T-cell (primary cell): ENCODE measurements around the gene THOC3. TPM values are rescaled to one million over a fixed set of nuclear protein-coding genes. Genes with fewer than 3 reads are reported as not detected.
"Not testable (repeated sequence)": the region's sequence is repeated elsewhere in the genome, so short reads cannot be mapped to it uniquely, and the experiment has no call there.

Source experiments
- ATAC-seq, 4 experiments: fragments of 200-7000 bp in 3 of 4; fragments of 150-1000 bp in 1 of 4; cut with Tn5 transposase; replicated peaks in 1 of 4; 1 replicate in 3 of 4; 2 replicates in 1 of 4; pipeline ENCODE4 v1.10.0; 2021; ENCODE audit warnings: moderate library complexity in 3 of 4, mild to moderate bottlenecking in 2 of 4, moderate number of reproducible peaks in 1 of 4
- CTCF ChIA-PET, 2 donors: fragments of 300-600 bp; sonication (Branson Sonifier 250); formaldehyde crosslinking; loops; one replicate each; lab custom pipeline; 2022; ENCODE audit warnings: antibody characterized with exemption in 2 of 2; lab: Charles Lee
- POLR2A ChIA-PET, 2 donors: fragments of 300-600 bp; sonication (Branson Sonifier 250); formaldehyde crosslinking; loops; one replicate each; lab custom pipeline; 2022; ENCODE audit warnings: antibody characterized with exemption in 2 of 2; lab: Charles Lee
- DNase-seq, 35 experiments: peaks; one replicate each; pipeline versions ENCODE4 v3.0.0 to v3.0.0-alpha.2; 2013 to 2023
- H3K27ac ChIP-seq: one replicate; pipeline ENCODE4 v1.5.1; 2013; ENCODE audit warnings: low read length
- H3K27me3 ChIP-seq, 2 experiments: replicated peaks in 1 of 2; 1 replicate in 1 of 2; 2 replicates in 1 of 2; pipeline versions ENCODE4 v1.6.1 to v1.7.0; 2013; ENCODE audit warnings: low read length in 1 of 2, mixed read lengths in 1 of 2; ENCODE audit not compliant: control insufficient read depth in 2 of 2, insufficient read depth in 2 of 2; ENCODE audit errors: extremely low read depth in 1 of 2
- H3K36me3 ChIP-seq, 2 donors: 1 replicate in 1 of 2; 2 replicates in 1 of 2; pipeline versions ENCODE4 v1.6.1 to v1.7.0; 2013; ENCODE audit warnings: low read length in 1 of 2; ENCODE audit not compliant: control insufficient read depth in 2 of 2, insufficient read depth in 1 of 2; ENCODE audit errors: extremely low read depth in 1 of 2
- H3K4me1 ChIP-seq, 2 experiments: 1 replicate in 1 of 2; 2 replicates in 1 of 2; pipeline versions ENCODE4 v1.6.1 to v1.7.0; 2013; ENCODE audit warnings: low read length in 2 of 2, mixed read lengths in 1 of 2; ENCODE audit not compliant: insufficient read depth in 2 of 2, control insufficient read depth in 1 of 2; ENCODE audit errors: extremely low read depth in 1 of 2
- H3K4me3 ChIP-seq, 2 donors: 1 replicate in 1 of 2; 2 replicates in 1 of 2; pipeline versions ENCODE4 v1.5.1 to v1.7.0; 2013; ENCODE audit warnings: mild to moderate bottlenecking in 2 of 2, low read length in 1 of 2, moderate library complexity in 1 of 2; ENCODE audit not compliant: control insufficient read depth in 1 of 2; ENCODE audit errors: extremely low read depth in 1 of 2
- H3K9me3 ChIP-seq: 2 replicates; pipeline ENCODE4 v1.7.0; 2013
- H3K27ac Mint-ChIP-seq, 2 donors: one replicate each; pipeline ENCODE4 v1.8.0; 2020 to 2021; ENCODE audit warnings: mild to moderate bottlenecking in 2 of 2, mixed read lengths in 2 of 2
- H3K27me3 Mint-ChIP-seq, 2 donors: one replicate each; pipeline ENCODE4 v1.8.0; 2021 to 2022; ENCODE audit warnings: mixed read lengths in 2 of 2
- H3K36me3 Mint-ChIP-seq: one replicate; pipeline ENCODE4 v1.8.0; 2021; ENCODE audit warnings: mixed read lengths
- H3K4me1 Mint-ChIP-seq, 3 donors: one replicate each; pipeline ENCODE4 v1.8.0; 2020 to 2022; ENCODE audit warnings: mixed read lengths in 3 of 3, mild to moderate bottlenecking in 1 of 3
- H3K4me3 Mint-ChIP-seq, 3 donors: one replicate each; pipeline ENCODE4 v1.8.0; 2020 to 2022; ENCODE audit warnings: mild to moderate bottlenecking in 3 of 3, mixed read lengths in 3 of 3, moderate library complexity in 3 of 3
- H3K9me3 Mint-ChIP-seq, 3 donors: one replicate each; pipeline ENCODE4 v1.8.0; 2020 to 2022; ENCODE audit warnings: mixed read lengths in 3 of 3
- WGBS: methylation state at CpG from one replicate; pipeline ENCODE4 v1.1.5; 2013; ENCODE audit warnings: missing lambda C conversion rate; ENCODE audit not compliant: insufficient coverage; 5-methylcytosine and 5-hydroxymethylcytosine counted together
- total RNA-seq, 35 experiments: library from RNA in 6 of 35; stranded (reverse) in 6 of 35; fragments of 120-200 nt in 1 of 35; gene quantifications; one replicate each; pipeline versions ENCODE4 v1.2.1 to v1.2.4 and lab custom pipeline; 2013 to 2026

THOC3 gene
- total RNA-seq, 5 donors from 2014 or later (not counting 1 experiment from before 2014, with no cell fraction given), result 60.3 to 91.2 (median 84.9) TPM

- peaks cover 10% of the 10 kb centered on the region for H3K36me3 Mint-ChIP-seq
- H3K4me3 Mint-ChIP-seq, H3K27me3 Mint-ChIP-seq, H3K27ac Mint-ChIP-seq, H3K27me3 ChIP-seq, H3K9me3 Mint-ChIP-seq, H3K4me3 ChIP-seq, H3K4me1 ChIP-seq, DNase-seq, CTCF ChIA-PET, H3K4me1 Mint-ChIP-seq, H3K36me3 ChIP-seq, H3K27ac ChIP-seq, ATAC-seq, H3K9me3 ChIP-seq, POLR2A ChIA-PET: not testable (repeated sequence)
- WGBS, result 81% methylated on average over 7 of the region's 12 CpGs
Observed at GRCh38 chr5:175910072-175910471, 58.0 kb downstream of the THOC3 start.

Other genes with a start within 250 kb of the THOC3 start
- gene CPLX2, start 96.7 kb downstream of the THOC3 start, total RNA-seq, result not detected